Endothelial cell of umbilical vein (primary cell): ENCODE measurements around the gene SUN3.
A peak's percentile ranks its signal among the peaks of the same experiment; 100 is the strongest.

Experiments used
- EZH2 ChIP-seq: IDR thresholded peaks from 2 replicates; pipeline ENCODE4 v1.6.1; 2012; ENCODE audit warnings: borderline replicate concordance, low read depth, mild to moderate bottlenecking, moderate library complexity, low read length, inconsistent platforms; ENCODE audit not compliant: severe bottlenecking
- FOS ChIP-seq: IDR thresholded peaks from 2 replicates; pipeline ENCODE4 v1.6.1; 2011; ENCODE audit warnings: mild to moderate bottlenecking, low read length, moderate library complexity, borderline replicate concordance; ENCODE audit not compliant: insufficient read depth
- GATA2 ChIP-seq: IDR thresholded peaks from 2 replicates; pipeline ENCODE4 v1.7.0; 2011; ENCODE audit warnings: low read depth, mild to moderate bottlenecking, moderate library complexity, mixed read lengths, low read length; ENCODE audit not compliant: insufficient read length, insufficient read depth
- JUN ChIP-seq: IDR thresholded peaks from 2 replicates; pipeline ENCODE4 v1.6.1; 2011; ENCODE audit warnings: borderline replicate concordance, low read depth; ENCODE audit not compliant: insufficient read length, insufficient read depth
- MYC ChIP-seq: IDR thresholded peaks from one replicate; pipeline ENCODE4 v1.6.1; 2011; ENCODE audit warnings: mild to moderate bottlenecking, low read depth, low read length
- POLR2A ChIP-seq: IDR thresholded peaks from 2 replicates; pipeline ENCODE4 v1.6.1; 2012; ENCODE audit warnings: low read depth, mild to moderate bottlenecking, control low read depth, low read length
- POLR2AphosphoS5 ChIP-seq: IDR thresholded peaks from 2 replicates; pipeline ENCODE4 v1.6.1; 2012; ENCODE audit warnings: low read depth, mild to moderate bottlenecking, control low read depth, low read length, moderate library complexity; ENCODE audit not compliant: insufficient read depth
- TF ChIP-seq, protein P1 (sequence below), 2 donors: IDR thresholded peaks; 1 replicate in 1 of 2; 2 replicates in 1 of 2; pipeline ENCODE4 v1.5.1; 2011; ENCODE audit warnings: low read length in 2 of 2, mild to moderate bottlenecking in 2 of 2, moderate library complexity in 2 of 2, control low read depth in 1 of 2, inconsistent platforms in 1 of 2, low read depth in 1 of 2; ENCODE audit not compliant: insufficient read depth in 1 of 2; ENCODE audit errors: extremely low read depth in 1 of 2
- TF ChIP-seq, protein P2 (sequence below): IDR thresholded peaks from 2 replicates; pipeline ENCODE4 v1.6.1; 2011; ENCODE audit not compliant: insufficient read depth, insufficient read length

DNA sequence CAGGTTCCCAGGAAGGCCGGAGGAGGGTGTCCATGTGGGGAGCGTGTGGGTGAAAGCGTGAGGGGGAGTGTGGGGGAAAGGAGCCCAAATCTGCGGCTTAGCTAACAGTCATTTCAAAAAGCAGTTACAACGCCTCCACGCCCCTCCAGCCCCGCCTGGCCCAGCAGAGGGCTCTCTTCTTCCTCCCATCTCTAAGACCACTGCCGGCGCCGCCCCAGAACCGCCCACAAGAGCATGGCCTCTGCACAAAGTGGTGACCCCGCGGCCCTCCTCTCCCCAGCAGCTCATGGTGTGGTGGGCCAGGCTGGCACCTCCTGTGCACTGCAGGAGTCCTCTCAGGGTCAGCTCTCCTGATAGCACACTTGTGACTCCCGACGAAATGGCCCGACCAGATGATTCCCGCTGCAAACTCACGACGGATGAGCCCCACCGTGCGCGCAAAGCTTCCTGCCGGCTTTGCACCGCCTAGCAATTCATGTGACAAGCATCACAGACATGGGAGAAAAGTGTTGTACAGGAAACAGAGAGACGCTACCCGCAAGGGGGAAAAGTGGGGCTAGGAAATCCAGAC lies 37.1 kb downstream of the SUN3 start:
- TF ChIP-seq FOS (no peak), POLR2A (no peak), POLR2AphosphoS5 (no peak), GATA2 (no peak), EZH2 (no peak), JUN (no peak), MYC (no peak)
- TF ChIP-seq, protein P1, sequence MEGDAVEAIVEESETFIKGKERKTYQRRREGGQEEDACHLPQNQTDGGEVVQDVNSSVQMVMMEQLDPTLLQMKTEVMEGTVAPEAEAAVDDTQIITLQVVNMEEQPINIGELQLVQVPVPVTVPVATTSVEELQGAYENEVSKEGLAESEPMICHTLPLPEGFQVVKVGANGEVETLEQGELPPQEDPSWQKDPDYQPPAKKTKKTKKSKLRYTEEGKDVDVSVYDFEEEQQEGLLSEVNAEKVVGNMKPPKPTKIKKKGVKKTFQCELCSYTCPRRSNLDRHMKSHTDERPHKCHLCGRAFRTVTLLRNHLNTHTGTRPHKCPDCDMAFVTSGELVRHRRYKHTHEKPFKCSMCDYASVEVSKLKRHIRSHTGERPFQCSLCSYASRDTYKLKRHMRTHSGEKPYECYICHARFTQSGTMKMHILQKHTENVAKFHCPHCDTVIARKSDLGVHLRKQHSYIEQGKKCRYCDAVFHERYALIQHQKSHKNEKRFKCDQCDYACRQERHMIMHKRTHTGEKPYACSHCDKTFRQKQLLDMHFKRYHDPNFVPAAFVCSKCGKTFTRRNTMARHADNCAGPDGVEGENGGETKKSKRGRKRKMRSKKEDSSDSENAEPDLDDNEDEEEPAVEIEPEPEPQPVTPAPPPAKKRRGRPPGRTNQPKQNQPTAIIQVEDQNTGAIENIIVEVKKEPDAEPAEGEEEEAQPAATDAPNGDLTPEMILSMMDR (IDR thresholded peaks at IDR 0.05; ENCODE audit: extremely low read depth in 1 of 2, insufficient read depth in 1 of 2, low read depth in 1 of 2, low read length in 2 of 2) = peak; percentile 70 to 78
- TF ChIP-seq, protein P2, sequence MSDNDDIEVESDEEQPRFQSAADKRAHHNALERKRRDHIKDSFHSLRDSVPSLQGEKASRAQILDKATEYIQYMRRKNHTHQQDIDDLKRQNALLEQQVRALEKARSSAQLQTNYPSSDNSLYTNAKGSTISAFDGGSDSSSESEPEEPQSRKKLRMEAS = no peak
